ENCODE data around the gene ZNF777.

The ZNF777 gene

GRCh38 chr7:149477494-149478443 is 16.9 kb upstream of the ZNF777 start:
- no peak overlapping the region for H3K4me3 ChIP-seq (ENCODE audit: low read depth, low read length)
- no peak for DNase-seq (ENCODE audit: low read depth)

- H3K4me3 ChIP-seq (ENCODE audit: low read depth, low read length) = no peak overlapping the region
- DNase-seq (ENCODE audit: low read depth) = no peak
These were observed 15.9 kb upstream of the ZNF777 start for GRCh38 chr7:149476791-149477190.

GRCh38 chr7:149475121-149476045 is 14.5 kb upstream of the ZNF777 start:
- no peak overlapping the region for H3K4me3 ChIP-seq (ENCODE audit: low read depth, low read length)
- DNase-seq (ENCODE audit: low read depth) = no peak

- DNase-seq (ENCODE audit: low read depth) = no peak
- H3K4me3 ChIP-seq (ENCODE audit: low read depth, low read length) = no peak overlapping the region
These were observed 13.7 kb upstream of the ZNF777 start for GRCh38 chr7:149474309-149475120.

GRCh38 chr7:149473251-149473650 is 12.4 kb upstream of the ZNF777 start:
- no peak for DNase-seq (ENCODE audit: low read depth)
- no peak overlapping the region for H3K4me3 ChIP-seq (ENCODE audit: low read depth, low read length)

- H3K4me3 ChIP-seq (ENCODE audit: low read depth, low read length) = no peak overlapping the region
- DNase-seq (ENCODE audit: low read depth) = no peak
These were observed 10.6 kb upstream of the ZNF777 start for GRCh38 chr7:149471289-149471953.

GRCh38 chr7:149469806-149470205 is 8.9 kb upstream of the ZNF777 start:
- DNase-seq (ENCODE audit: low read depth) = no peak
- no peak overlapping the region for H3K4me3 ChIP-seq (ENCODE audit: low read depth, low read length)

GRCh38 chr7:149468208-149468607 is 7.3 kb upstream of the ZNF777 start:
- DNase-seq (ENCODE audit: low read depth) = no peak
- no peak overlapping the region for H3K4me3 ChIP-seq (ENCODE audit: low read depth, low read length)

GRCh38 chr7:149467321-149467859 is 6.5 kb upstream of the ZNF777 start:
- DNase-seq (ENCODE audit: low read depth) = no peak
- H3K4me3 ChIP-seq (ENCODE audit: low read depth, low read length) = no peak overlapping the region

GRCh38 chr7:149466364-149466763 is 5.5 kb upstream of the ZNF777 start:
- H3K4me3 ChIP-seq (ENCODE audit: low read depth, low read length) = no peak overlapping the region
- no peak for DNase-seq (ENCODE audit: low read depth)

- DNase-seq (ENCODE audit: low read depth) = no peak
- no peak overlapping the region for H3K4me3 ChIP-seq (ENCODE audit: low read depth, low read length)
These were observed 2.8 kb upstream of the ZNF777 start for GRCh38 chr7:149463500-149464161.

- DNase-seq (ENCODE audit: low read depth) = no peak
- H3K4me3 ChIP-seq (ENCODE audit: low read depth, low read length) = no peak overlapping the region
These were observed 1.2 kb upstream of the ZNF777 start for GRCh38 chr7:149462101-149462520.

GRCh38 chr7:149459540-149460452 is 1.1 kb downstream of the ZNF777 start:
- H3K4me3 ChIP-seq (ENCODE audit: low read depth, low read length) = peak overlapping the region; percentile 73
- DNase-seq (ENCODE audit: low read depth) = no peak

- no peak for DNase-seq (ENCODE audit: low read depth)
- H3K4me3 ChIP-seq (ENCODE audit: low read depth, low read length) = peak overlapping the region; percentile 63
These were observed 1.7 kb downstream of the ZNF777 start for GRCh38 chr7:149459201-149459539.

GRCh38 chr7:149458235-149458634 is 2.6 kb downstream of the ZNF777 start:
- no peak overlapping the region for H3K4me3 ChIP-seq (ENCODE audit: low read depth, low read length)
- no peak for DNase-seq (ENCODE audit: low read depth)

GRCh38 chr7:149457766-149458165 is 3.1 kb downstream of the ZNF777 start:
- no peak overlapping the region for H3K4me3 ChIP-seq (ENCODE audit: low read depth, low read length)
- DNase-seq (ENCODE audit: low read depth) = no peak

All from skeletal muscle cell (primary cell).